Hepatocyte (in vitro differentiated cells): ENCODE measurements around the gene SPTBN2.

Experiments
- EZH2 ChIP-seq: fragments of 200-600 bp; sonication (generic); IDR thresholded peaks from 2 replicates; pipeline ENCODE4 v1.6.1; 2016; ENCODE audit warnings: antibody characterized with exemption, mild to moderate bottlenecking, borderline replicate concordance
- TF ChIP-seq, protein P1 (sequence below): fragments of 200-600 bp; sonication (generic); IDR thresholded peaks from 2 replicates; pipeline ENCODE4 v1.5.1; 2016; ENCODE audit warnings: antibody characterized with exemption, mild to moderate bottlenecking; ENCODE audit not compliant: poor library complexity

DNA sequence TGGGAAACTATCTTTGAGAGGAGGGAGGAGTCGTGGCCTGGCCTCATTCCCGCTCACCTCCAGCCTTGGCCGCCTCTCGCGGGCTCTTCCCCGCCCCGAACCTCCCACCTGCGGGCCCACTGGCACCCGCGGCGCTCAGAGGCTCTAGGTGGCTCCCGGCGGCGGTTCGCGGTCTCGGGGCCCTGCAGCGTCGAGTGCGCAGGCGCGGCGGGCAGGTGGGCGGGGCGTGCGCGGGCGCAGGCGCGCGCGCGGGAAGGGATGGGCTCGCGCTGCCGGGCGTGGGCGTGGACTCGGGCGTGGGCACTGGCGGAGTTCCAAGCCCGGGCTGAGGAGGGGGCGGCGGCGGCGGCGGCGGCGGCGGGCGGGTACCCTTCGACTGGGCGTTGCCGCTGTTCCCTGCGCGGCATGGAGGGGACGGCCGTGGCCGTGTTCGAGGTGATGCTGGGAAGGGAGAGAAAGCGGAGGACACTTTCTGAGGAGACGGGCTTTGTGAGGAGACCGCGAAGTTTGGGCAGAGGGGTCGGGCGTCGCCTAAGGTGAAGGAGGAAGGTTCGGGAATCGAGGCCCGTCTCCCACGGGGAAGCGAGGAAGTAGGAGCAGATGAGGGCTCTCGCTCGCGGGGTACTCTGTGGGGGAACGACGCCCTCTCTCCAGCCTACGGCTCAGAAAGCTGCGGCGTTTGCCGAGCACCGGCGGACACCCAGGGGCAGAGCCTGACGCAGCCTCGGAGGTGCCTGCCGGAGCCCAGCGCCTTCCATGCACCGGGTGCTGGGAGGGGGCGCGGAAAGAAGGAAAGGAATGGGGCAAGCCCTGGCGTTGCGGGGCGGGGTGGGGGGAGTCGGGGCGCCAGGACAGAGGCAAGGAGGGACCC lies 15.7 kb upstream of the SPTBN2 start:
- TF ChIP-seq, protein P1, sequence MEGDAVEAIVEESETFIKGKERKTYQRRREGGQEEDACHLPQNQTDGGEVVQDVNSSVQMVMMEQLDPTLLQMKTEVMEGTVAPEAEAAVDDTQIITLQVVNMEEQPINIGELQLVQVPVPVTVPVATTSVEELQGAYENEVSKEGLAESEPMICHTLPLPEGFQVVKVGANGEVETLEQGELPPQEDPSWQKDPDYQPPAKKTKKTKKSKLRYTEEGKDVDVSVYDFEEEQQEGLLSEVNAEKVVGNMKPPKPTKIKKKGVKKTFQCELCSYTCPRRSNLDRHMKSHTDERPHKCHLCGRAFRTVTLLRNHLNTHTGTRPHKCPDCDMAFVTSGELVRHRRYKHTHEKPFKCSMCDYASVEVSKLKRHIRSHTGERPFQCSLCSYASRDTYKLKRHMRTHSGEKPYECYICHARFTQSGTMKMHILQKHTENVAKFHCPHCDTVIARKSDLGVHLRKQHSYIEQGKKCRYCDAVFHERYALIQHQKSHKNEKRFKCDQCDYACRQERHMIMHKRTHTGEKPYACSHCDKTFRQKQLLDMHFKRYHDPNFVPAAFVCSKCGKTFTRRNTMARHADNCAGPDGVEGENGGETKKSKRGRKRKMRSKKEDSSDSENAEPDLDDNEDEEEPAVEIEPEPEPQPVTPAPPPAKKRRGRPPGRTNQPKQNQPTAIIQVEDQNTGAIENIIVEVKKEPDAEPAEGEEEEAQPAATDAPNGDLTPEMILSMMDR, result no peak
- TF ChIP-seq EZH2, result no peak
